ES-I3 (cell line): ENCODE results near the gene MKLN1.
"Not testable (repeated sequence)": the region's sequence is repeated elsewhere in the genome, so short reads cannot be mapped to it uniquely, and the experiment has no call there.

Experiments
- H3K36me3 ChIP-seq: 2 replicates; pipeline ENCODE4 v1.6.1; 2013; ENCODE audit warnings: mild to moderate bottlenecking, low read length, control low read depth, moderate library complexity; ENCODE audit not compliant: insufficient read depth
- H3K4me1 ChIP-seq: 2 replicates; pipeline ENCODE4 v1.6.1; 2013; ENCODE audit warnings: mild to moderate bottlenecking, control low read depth, low read length; ENCODE audit not compliant: insufficient read depth
- H3K9ac ChIP-seq: 2 replicates; pipeline ENCODE4 v1.6.1; 2013; ENCODE audit warnings: low read depth, mild to moderate bottlenecking, low read length, moderate library complexity
- H3K9me3 ChIP-seq: 2 replicates; pipeline ENCODE4 v1.6.1; 2013; ENCODE audit warnings: mild to moderate bottlenecking, low read length, moderate library complexity; ENCODE audit not compliant: control insufficient read depth, insufficient read depth

Gene MKLN1

DNA sequence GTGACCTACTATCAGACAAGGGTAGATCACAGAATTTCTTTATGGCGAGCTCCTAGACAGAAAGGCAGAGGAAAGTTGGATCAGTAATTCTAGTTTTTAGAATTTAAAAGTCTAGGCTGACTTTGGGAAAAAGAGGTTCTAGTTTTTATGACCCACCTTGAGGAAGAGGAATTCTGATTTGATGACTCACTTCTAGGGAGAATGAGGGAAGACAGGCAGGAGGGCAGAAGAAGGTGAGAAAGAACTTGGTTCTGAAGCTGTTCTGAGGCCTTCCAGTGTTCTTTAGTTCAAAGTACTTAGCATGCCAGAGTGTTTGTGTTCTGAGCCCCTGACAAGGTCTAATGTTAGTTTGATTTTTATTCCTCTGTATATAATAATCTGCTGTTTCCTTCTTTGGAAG is 131.6 kb downstream of the MKLN1 start:
- H3K36me3 ChIP-seq: 0 out of 2 replicates have a peak, but pooled peaks cover 3% of the 10 kb centered on the region
- H3K9me3 ChIP-seq: no peaks in the 10 kb centered on the region
- no peak overlapping the region for H3K9ac ChIP-seq
- H3K4me1 ChIP-seq: peaks cover 6% of the 10 kb centered on the region

DNA sequence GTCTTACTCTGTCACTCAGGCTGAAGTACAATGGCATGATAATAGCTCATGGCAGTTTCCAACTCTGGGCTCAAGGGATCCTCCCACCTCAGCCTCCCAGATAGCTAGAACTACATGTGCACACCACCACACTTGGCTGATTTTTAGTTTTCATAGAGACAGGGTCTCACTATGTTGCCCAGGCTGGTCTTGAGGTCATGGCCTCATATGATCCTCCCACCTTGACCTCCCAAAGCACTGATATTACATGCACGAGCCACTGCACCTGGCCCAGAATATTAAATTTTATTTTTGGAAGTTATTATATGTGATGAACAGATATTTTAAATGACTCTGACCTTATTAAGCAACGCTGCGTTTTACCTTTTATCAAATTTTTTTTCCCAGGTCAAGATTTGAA is 134.4 kb downstream of the MKLN1 start:
- Histone ChIP-seq H3K36me3 (peaks cover 3% of the 10 kb centered on the region; the same call in 1 of the 2 replicates), H3K9ac (no peak overlapping the region), H3K9me3 (no peaks in the 10 kb centered on the region), H3K4me1 (peaks cover 6% of the 10 kb centered on the region)

DNA sequence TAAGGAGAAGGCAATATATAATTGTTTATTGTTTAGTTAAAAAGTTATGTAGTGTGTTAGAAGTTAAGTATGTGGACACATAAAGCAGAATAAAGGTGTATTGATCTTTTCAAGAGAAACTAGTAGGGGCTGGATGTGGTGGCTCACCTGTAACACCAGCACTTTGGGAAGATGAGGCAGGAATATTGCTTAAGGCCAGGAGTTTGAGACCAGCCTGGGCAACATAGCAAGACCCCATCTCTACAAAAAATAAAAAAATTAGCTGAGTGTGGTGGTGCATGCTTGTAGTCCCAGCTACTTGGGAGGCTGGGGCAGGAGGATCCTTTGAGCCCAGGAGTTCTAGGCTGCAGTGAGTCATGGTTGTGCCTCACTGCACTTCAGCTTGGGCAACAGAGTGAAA is 135.0 kb downstream of the MKLN1 start:
- H3K9ac ChIP-seq, H3K4me1 ChIP-seq, H3K36me3 ChIP-seq, H3K9me3 ChIP-seq: not testable (repeated sequence)

DNA sequence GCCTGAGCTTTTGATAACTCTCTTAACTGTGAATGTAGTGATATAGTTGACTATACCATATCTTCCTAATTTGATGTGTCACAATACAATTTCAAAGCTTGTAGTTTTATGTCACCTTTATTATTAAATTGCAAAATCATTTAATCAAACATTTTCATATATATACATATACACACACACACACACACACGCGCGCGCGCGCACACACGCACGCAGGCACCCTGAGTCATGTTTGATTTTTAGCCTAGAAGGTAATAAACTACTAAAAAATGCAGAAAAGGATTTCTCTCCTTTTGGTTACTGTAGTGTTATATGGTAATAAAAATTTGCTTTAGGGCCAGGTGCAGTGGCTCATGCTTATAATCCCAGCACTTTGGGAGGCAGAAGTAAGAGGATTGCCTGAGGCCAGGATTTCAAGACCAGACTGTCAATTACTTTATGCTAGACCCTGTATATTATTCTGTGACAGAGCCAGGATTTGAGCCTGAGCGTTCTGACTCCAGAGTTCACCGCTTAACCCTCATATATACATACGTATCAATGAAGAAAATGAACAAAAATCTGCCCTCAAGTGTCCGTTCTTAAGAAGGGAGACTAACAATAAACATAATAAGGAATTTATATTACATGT is 139.2 kb downstream of the MKLN1 start:
- H3K36me3 ChIP-seq: peaks cover 3% of the 10 kb centered on the region; the same call in 1 of the 2 replicates

DNA sequence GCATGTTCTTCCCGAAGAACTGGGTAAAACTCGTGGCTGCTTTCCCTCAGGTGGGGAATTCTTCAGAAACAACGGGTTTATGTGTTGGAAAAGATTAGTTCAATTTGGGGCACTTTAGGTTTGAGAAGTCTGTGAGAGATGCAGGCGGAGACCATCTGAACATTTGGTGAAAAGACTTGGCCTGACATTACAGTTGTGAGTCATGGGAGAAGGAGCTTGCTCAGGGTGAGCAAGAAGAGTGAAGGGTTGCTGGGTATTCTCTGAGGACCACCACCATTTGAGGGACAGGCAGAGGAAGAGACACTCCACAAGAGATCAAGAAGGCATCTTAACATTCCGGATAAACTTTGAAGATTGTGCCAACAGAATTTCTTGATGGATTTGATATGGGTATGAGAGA is 140.1 kb downstream of the MKLN1 start:
- no peaks in the 10 kb centered on the region for H3K9me3 ChIP-seq
- peaks cover 3% of the 10 kb centered on the region; the same call in 1 of the 2 replicates for H3K36me3 ChIP-seq
- H3K4me1 ChIP-seq: no peaks in the 10 kb centered on the region
- H3K9ac ChIP-seq: no peak overlapping the region

More for the DNA sequence above, 139.2 kb downstream of the MKLN1 start:
- H3K9ac ChIP-seq: no peak overlapping the region
- no peaks in the 10 kb centered on the region for H3K9me3 ChIP-seq
- no peaks in the 10 kb centered on the region for H3K4me1 ChIP-seq

DNA sequence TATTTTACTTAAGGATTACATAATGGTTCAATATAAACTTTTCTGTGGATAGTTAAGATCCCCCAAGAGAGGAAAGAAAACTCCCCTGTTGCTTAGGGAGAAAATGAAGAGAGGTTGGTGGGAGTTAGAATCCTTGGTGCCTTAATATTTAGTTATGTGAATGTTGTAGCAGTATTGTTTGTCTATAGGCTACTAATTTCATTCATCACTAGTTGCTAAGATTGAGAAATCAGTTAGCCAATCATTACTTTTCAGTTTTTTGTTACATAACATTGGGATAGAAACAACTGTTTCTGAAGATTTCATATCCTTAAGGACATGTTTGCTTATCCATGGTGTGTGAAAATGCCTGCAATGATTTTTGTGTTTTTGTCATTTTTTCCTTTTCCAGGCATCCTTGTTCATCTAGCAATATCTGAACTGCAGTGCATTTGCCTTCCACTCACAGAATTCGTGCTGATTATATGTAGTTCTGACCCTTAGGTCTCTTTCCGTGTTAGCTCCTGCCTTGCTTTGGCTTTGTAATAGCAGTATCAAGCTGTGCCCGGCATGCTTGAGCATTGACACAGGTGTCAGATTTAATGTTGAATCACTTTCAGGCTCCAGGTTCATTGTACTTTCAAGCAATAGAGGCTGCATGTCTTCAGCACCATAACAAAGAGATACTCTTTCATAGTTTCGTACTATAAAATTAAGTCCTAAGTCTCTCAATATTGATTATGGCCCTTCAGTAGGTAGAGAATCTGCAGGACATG is 143.8 kb downstream of the MKLN1 start:
- no peaks in the 10 kb centered on the region for H3K9me3 ChIP-seq
- H3K4me1 ChIP-seq: no peaks in the 10 kb centered on the region
- H3K36me3 ChIP-seq: peaks cover 4% of the 10 kb centered on the region; the same call in 1 of the 2 replicates
- H3K9ac ChIP-seq: no peak overlapping the region

DNA sequence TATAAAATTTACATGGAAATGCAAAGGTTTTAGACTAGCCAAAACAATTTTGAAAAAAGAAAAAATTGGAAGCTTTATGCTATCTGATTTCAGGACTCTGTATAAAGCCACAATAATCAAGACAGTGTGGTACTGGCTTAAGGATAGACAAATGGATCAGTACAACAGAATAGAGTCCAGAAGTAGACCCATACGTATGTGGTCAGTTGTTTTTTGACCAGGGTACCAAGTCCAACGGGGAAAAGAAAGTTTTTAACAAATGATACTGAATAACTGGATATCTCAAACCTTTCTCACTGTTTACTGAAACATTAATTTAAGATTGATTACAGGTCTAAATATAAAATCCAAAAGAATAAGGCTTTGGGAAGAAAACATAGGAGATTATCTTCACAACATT is 149.1 kb downstream of the MKLN1 start:
- H3K9ac ChIP-seq: no peak overlapping the region
- H3K36me3 ChIP-seq: peaks cover 4% of the 10 kb centered on the region; the same call in 1 of the 2 replicates
- peaks cover 7% of the 10 kb centered on the region; the same call in 1 of the 2 replicates for H3K4me1 ChIP-seq
- no peaks in the 10 kb centered on the region for H3K9me3 ChIP-seq

DNA sequence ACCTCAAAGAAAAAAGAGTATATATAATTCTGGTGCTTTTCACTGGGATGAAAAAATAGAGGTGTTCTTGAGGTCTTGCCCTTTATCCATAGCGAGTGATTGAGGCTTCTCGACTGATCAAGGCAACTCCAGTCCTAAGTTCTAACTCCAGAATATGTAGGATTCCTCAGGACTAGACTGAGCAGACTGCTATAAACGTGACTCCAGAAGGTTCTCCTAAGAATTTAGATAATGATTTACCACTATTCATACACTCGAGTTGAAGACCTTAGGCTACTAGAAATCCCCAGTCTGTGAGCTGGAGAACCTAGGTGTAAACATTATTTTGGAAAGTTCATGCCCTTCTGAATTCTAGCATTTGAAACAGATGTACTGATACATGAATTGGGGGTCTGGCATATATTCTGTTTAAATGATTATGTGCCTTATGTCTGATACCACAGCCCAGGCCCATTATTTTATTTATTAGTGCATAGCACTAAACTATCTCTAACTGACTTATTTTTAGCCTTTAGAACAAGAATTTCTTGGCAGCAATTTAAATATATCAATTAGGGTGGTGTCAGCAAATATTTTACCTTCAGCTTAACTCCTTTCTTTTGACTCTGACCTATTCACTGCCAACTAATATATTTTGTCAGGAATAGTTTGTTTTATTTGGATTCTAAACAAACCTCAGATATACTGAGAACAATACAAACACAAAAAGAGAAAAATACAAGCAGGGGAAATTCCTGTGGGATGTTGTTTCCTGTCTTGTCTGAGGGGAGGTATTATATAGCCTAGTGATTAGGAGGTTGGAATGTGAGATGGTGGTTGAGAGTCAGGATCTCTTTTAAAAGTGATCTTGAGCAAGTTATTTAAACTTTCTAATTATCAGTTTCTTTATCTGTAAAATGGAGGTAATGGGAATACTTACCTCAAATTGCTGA is 153.0 kb downstream of the MKLN1 start:
- H3K36me3 ChIP-seq: no peaks in the 10 kb centered on the region
- no peak overlapping the region for H3K9ac ChIP-seq
- H3K4me1 ChIP-seq: peaks cover 7% of the 10 kb centered on the region; the same call in 1 of the 2 replicates
- no peaks in the 10 kb centered on the region for H3K9me3 ChIP-seq

DNA sequence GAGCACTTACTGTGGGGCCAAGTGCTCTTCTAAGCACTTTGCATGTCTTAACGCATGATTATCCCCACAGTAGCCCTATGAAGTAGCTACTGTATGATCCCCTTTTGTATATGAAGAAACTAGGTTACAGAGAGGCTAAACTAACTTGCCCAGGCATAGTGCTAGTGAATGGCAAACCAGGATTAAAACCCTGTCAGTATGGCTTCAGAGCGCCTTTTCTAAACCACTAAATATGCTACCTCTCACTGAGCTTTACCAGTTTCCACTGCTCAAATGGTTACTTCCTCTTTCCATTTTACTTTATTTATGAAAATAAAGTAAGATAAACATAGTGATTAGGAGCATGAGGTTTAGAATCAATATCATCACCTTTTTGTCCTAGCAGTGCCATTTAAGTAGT is 155.1 kb downstream of the MKLN1 start:
- no peak overlapping the region for H3K9ac ChIP-seq
- H3K4me1 ChIP-seq: peaks cover 7% of the 10 kb centered on the region; the same call in 1 of the 2 replicates

DNA sequence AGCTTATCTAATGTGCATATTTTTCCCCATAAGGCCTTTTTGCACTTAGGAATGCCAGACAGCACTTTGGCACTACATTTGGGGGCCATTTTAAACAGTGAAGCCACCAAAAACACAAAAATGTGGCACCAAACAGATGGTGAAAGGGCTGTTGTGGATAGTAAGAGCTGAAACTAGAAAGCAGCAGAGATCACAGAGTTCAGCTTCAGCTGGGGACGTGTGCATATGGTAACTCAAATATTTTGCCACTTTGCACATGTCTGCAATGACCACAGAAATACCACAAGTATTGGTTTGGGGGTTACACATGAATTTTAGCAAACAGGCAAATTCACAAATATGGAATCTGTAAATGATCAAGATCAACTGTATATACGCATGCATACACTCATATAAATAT is 155.9 kb downstream of the MKLN1 start:
- Histone ChIP-seq H3K4me1 (peaks cover 7% of the 10 kb centered on the region; the same call in 1 of the 2 replicates), H3K9ac (no peak overlapping the region), H3K9me3 (no peaks in the 10 kb centered on the region), H3K36me3 (no peaks in the 10 kb centered on the region)

More for the DNA sequence above, 155.1 kb downstream of the MKLN1 start:
- H3K36me3 ChIP-seq: no peaks in the 10 kb centered on the region
- H3K9me3 ChIP-seq: no peaks in the 10 kb centered on the region

DNA sequence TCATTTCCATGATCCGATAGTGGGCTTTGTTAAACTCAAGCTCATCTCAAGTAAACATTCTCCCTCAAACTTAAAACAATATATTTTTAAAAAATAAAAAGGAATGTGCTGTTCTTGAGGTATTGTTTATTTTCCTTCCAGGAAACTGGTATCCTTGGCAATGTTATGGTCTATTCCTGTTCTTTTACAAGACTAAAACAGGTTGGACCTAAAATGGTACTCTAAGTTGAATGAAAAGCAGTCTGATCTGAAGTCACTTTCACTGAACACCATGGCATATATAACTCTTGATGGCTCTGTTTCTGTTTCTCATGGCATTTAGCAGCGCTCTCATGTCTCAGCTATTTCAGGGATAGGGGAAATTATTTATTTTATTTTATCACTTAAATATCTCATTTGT is 158.7 kb downstream of the MKLN1 start:
- no peak overlapping the region for H3K9ac ChIP-seq
- H3K9me3 ChIP-seq: no peaks in the 10 kb centered on the region
- no peaks in the 10 kb centered on the region for H3K4me1 ChIP-seq
- no peaks in the 10 kb centered on the region for H3K36me3 ChIP-seq

DNA sequence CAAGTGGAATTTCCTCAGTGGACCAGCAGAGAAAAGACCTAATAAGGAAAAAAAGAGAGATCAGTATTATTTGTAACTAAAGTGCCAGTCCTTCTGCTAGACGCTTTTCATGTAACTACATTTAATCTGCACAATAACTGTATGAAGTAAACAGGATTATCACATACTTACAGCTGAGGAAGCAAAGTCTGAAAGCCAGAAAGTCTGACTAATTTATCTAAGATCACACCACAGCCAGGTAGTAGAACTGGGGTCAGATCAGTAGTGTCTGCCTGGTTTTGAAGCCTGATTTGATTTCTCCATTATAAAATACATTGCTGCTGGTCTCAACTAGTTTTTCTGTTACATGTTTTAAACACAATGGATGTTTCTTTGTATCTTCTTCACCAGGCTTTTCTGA is 159.5 kb downstream of the MKLN1 start:
- Histone ChIP-seq H3K9me3 (no peaks in the 10 kb centered on the region), H3K36me3 (no peaks in the 10 kb centered on the region), H3K9ac (no peak overlapping the region), H3K4me1 (no peaks in the 10 kb centered on the region)

DNA sequence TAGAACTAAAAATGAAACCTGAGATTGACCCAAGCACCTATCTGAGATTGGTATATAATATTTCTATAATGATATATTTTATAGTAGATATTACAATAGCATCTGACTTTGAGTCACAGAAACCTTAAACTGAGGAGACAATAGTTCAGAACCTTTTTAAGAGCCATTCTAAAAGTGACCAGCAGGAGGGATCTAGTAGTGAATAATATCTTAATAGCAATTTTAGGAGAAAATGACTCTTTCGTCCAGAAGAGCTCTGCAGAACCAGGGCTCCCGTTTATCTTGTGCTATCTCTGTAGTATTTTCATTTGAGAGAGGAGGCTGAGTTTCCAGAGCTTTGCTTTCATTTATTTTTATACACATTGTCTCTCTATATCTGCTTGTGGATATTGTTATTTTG is 160.7 kb downstream of the MKLN1 start:
- H3K9me3 ChIP-seq: no peaks in the 10 kb centered on the region
- H3K9ac ChIP-seq: no peak overlapping the region
- H3K36me3 ChIP-seq: no peaks in the 10 kb centered on the region

DNA sequence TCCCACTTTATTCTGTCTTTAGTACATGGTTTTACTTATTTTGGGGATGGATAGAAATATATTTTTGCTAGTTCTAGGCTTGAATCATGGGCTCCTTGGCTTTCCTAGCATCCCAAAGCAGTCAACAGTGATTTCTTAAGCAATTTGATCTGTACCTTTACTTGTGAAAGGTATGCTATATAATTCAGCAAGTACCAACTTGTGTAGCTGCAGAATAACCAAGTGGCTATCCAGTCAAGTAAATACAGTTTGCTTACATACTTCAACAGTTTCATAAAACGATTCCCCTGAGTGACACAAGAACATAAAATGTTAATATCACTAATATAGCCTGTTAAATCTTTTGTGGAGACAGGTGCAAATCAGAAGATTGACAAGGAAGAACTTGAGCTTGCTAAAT is 161.5 kb downstream of the MKLN1 start:
- no peaks in the 10 kb centered on the region for H3K9me3 ChIP-seq
- no peaks in the 10 kb centered on the region for H3K4me1 ChIP-seq
- H3K9ac ChIP-seq: no peak overlapping the region
- no peaks in the 10 kb centered on the region for H3K36me3 ChIP-seq

More for the DNA sequence above, 160.7 kb downstream of the MKLN1 start:
- H3K4me1 ChIP-seq: no peaks in the 10 kb centered on the region
